Upper lobe of left lung (tissue), 4 donors: Measurements from ENCODE around the gene AFAP1L1.

Experiments used
- POLR2A ChIP-seq, 4 donors: fragments of 450-650 bp; IDR thresholded peaks; one replicate each; pipeline ENCODE4 v1.5.1; 2016 to 2017; ENCODE audit warnings: antibody characterized with exemption in 4 of 4, mild to moderate bottlenecking in 2 of 4
- POLR2AphosphoS5 ChIP-seq, 2 donors: sonication (generic); formaldehyde crosslinking; IDR thresholded peaks; one replicate each; pipeline ENCODE4 v1.5.1; 2017; ENCODE audit warnings: antibody characterized with exemption in 2 of 2
- TF ChIP-seq, protein P1 (sequence below), 6 experiments: fragments of 450-650 bp in 4 of 6; fragments of 200-600 bp in 2 of 6; sonication (generic) in 2 of 6; IDR thresholded peaks; one replicate each; pipeline ENCODE4 v1.5.1; 2016 to 2019; ENCODE audit warnings: antibody characterized with exemption in 6 of 6

DNA sequence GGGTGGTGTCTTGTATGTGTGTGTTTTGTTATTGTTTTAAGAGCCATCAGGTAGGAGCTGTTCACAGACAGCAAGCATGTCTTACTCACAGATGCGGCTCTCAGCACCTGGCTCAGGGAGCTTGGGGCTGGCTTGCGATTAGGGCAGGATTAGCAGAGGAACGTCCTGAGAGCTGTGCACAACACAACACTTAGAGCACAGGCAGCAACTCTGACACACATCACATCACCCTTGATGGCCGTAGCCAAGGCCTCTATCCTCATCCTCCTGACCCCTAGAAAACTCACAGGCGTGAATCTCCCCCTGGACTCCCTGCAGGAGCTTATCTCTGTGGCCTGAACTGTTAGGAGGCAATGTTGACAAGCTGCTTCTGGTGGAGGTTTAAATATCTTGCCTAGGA lies 114.5 kb downstream of the AFAP1L1 start:
- TF ChIP-seq, protein P1, sequence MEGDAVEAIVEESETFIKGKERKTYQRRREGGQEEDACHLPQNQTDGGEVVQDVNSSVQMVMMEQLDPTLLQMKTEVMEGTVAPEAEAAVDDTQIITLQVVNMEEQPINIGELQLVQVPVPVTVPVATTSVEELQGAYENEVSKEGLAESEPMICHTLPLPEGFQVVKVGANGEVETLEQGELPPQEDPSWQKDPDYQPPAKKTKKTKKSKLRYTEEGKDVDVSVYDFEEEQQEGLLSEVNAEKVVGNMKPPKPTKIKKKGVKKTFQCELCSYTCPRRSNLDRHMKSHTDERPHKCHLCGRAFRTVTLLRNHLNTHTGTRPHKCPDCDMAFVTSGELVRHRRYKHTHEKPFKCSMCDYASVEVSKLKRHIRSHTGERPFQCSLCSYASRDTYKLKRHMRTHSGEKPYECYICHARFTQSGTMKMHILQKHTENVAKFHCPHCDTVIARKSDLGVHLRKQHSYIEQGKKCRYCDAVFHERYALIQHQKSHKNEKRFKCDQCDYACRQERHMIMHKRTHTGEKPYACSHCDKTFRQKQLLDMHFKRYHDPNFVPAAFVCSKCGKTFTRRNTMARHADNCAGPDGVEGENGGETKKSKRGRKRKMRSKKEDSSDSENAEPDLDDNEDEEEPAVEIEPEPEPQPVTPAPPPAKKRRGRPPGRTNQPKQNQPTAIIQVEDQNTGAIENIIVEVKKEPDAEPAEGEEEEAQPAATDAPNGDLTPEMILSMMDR (IDR thresholded peaks at IDR 0.05): no peak
- TF ChIP-seq POLR2A (IDR thresholded peaks at IDR 0.05) (no peak), POLR2AphosphoS5 (IDR thresholded peaks at IDR 0.05) (no peak)
